SK-N-MC (cell line): ENCODE data around the gene ZNF697.

Experiments used
- EZH2 ChIP-seq: fragments of 200-600 bp; sonication (generic); IDR thresholded peaks from one replicate; pipeline ENCODE4 v1.6.1; 2017; ENCODE audit warnings: antibody characterized with exemption
- FOXP2 ChIP-seq: optimal IDR thresholded peaks from 2 replicates; pipeline ENCODE3; 2011; ENCODE audit warnings: mild to moderate bottlenecking, moderate library complexity; ENCODE audit not compliant: insufficient read depth; ENCODE audit errors: extremely low read length, control extremely low read depth
- POLR2AphosphoS5 ChIP-seq: IDR thresholded peaks from 2 replicates; pipeline ENCODE4 v1.6.1; 2012; ENCODE audit warnings: mild to moderate bottlenecking, low read depth, low read length, borderline replicate concordance

DNA sequence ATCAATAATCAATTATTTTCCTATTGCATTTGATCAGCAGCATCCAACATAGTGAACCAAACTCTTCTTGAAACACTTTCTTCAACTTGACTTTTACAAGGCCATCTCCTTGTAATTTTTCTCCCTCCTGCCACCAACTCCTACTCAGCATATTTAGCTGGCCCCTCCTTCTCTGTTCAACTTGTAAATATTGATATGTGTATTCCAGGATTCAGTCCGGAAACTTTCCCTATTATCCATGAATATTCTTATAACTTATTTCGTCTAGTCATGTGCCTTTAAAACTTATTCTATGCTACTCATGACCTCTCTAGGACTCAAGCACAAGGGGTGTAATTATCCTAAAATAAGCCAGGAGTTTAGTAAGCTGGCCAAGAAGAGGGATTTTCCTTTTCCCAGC is 52.9 kb downstream of the ZNF697 start:
- no peak for TF ChIP-seq EZH2
- TF ChIP-seq POLR2AphosphoS5 = no peak
- no peak for TF ChIP-seq FOXP2
